ENCODE measurements around the gene KRT28. TPM values are rescaled to one million over a fixed set of nuclear protein-coding genes. Genes with fewer than 3 reads are reported as not detected.

The KRT28 gene, protein sequence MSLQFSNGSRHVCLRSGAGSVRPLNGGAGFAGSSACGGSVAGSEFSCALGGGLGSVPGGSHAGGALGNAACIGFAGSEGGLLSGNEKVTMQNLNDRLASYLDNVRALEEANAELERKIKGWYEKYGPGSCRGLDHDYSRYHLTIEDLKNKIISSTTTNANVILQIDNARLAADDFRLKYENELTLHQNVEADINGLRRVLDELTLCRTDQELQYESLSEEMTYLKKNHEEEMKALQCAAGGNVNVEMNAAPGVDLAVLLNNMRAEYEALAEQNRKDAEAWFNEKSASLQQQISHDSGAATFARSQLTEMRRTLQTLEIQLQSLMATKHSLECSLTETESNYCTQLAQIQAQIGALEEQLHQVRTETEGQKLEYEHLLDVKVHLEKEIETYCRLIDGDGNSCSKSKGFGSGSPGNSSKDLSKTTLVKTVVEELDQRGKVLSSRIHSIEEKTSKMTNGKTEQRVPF
- not detected in 2 replicates for total RNA-seq

DNA sequence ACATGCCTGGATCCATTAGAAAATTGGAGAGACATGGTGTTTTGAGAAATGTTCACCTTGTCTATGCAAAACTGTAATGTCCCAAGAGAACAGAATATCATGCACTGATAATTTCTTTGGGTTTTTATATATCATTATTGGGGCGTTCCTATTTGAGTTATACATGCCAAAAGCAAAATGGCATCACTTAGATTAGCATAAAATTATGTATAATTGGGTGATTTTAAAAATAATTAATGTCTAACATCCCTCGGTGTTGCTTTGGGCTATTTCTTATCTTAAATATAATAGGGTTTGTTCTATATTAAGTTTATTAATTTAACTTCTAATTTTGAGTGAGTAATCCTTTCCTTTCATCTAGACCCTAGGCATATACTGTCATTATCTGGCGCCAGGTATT, at the start of gene KRT28:
TSS of gene KRT28 (minus strand) at position 101 of the 400 bp plus-strand sequence. CDS start at position 35, 66 bp downstream.

DNA sequence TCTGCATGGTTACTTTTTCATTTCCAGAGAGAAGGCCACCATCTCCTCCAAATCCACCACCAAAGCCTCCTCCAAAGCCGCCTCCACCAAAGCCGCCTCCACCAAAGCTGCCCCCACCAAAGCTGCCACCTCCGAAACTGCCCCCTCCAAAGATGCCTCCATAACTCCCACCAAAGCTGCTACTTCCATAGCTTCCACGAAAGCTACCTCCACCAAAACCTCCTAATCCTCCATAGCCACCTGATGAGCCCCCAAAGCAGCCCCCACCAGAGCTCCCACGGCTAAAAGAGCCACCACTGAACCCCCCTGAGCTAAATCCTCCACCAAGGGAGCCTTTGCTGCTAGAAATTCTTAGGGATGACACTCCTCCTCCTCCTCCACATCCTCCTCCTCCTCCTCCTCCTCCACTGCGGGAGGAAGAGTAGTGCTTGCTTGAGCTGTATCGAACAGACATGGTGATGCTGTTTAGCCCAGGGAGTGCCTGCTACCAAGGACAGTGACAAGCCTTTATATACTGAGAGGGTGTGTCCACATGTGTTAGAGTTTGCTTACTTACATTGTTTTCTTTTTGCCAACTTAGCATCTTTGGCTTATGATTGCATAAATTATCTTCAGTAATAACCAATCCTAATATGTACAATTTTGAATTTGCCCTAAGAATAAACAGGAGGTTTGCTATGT, 22.5 kb upstream of the KRT28 start, which contains the start of gene KRT10:
TSS of gene KRT10 (minus strand) at position 483 of the 681 bp plus-strand sequence. CDS start at position 454, 29 bp downstream.

DNA sequence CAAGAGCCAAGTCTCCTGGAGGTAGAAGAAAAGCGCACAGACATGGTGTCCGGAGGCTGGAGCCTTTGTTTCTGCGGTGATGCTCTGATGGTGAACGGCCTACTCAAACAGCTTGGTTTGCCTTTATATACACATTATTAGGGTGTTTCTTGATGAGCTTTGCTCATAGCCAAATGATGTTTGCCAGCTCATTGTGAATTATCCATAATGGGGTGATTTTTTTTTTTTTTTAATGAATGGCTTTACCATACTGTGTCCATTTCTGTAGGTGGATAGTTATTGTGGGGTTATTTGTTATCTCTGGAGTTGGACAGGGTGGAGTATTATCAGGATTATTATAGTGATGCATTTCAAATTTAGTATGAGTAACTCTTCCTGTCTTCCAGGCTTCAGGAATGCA, 17.3 kb downstream of the KRT28 start, which contains the start of gene KRT27:
TSS of gene KRT27 (minus strand) at position 101 of the 400 bp plus-strand sequence. CDS start at position 44, 57 bp downstream.

DNA sequence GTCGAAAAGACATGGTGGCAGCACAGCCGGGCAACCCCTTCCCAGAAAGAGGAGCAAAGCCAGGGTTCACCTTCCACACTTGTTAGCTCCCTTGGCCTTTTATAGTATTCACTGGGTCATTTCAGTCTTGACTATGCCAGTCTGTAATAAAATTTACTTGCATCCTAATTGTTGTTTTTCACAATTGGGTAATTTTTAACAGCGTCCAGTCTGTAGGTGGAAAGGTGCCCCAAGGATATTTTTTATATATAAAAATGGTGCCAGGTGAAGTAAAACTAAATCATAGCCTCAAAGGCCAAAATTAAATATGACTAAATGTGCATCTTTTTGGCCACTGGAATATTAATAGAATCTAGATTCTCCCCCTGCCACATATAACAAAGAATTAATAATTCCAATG, 27.7 kb downstream of the KRT28 start, which contains the start of gene KRT26:
TSS of gene KRT26 (minus strand) at position 101 of the 400 bp plus-strand sequence. CDS start at position 13, 88 bp downstream.

DNA sequence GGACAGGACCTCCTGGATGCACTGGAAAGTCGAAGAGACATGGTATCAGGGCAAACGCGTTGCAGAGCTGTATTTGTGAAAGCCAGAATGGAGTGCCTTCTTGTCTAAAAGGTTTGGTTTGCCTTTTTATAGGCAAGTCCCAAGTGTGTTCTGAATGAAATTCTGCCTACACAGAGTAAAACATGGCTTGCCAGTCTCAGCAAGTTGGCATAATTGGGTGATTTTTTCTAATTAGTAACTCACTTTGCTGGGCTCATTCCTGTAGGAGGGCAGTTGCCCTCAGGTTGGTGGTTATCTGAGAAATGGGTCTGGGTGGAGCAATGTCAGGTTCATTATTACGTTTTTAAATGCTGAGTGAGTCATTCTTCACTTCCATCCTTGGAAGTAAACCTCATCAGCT, 44.5 kb downstream of the KRT28 start, which contains the start of gene KRT25:
TSS of gene KRT25 (minus strand) at position 101 of the 400 bp plus-strand sequence. CDS start at position 41, 60 bp downstream.

Other genes with a start within 250 kb of the KRT28 start
- not detected in 2 replicates for gene CCR7, start 234.5 kb downstream of the KRT28 start, total RNA-seq
- gene SMARCE1, start 152.1 kb downstream of the KRT28 start, total RNA-seq: 70.2 TPM in 2 replicates
- gene KRT222, start 134.8 kb downstream of the KRT28 start, total RNA-seq: 0.20 and 0.37 TPM in 2 replicates
- not detected in 2 replicates for gene KRT24, start 96.2 kb downstream of the KRT28 start, total RNA-seq
- not detected in 2 replicates for gene KRT25, start 44.6 kb downstream of the KRT28 start, total RNA-seq
- gene KRT26, start 27.8 kb downstream of the KRT28 start, total RNA-seq: not detected in 2 replicates
- gene KRT27, start 17.4 kb downstream of the KRT28 start, total RNA-seq: not detected in 2 replicates
- gene KRT10, start 22.7 kb upstream of the KRT28 start, total RNA-seq: 0.37 and 2.2 TPM in 2 replicates
- gene KRT12, start 67.3 kb upstream of the KRT28 start, total RNA-seq: not detected in 2 replicates
- not detected in 2 replicates for gene KRT20, start 85.3 kb upstream of the KRT28 start, total RNA-seq
- gene KRT23, start 137.7 kb upstream of the KRT28 start, total RNA-seq: not detected in 2 replicates
- gene KRT39, start 167.0 kb upstream of the KRT28 start, total RNA-seq: not detected in 2 replicates
- not detected in 2 replicates for gene KRT40, start 184.4 kb upstream of the KRT28 start, total RNA-seq
- not detected in 2 replicates for gene KRTAP3-3, start 194.2 kb upstream of the KRT28 start, total RNA-seq
- gene KRTAP3-2, start 199.9 kb upstream of the KRT28 start, total RNA-seq: not detected in 2 replicates
- gene KRTAP3-1, start 209.2 kb upstream of the KRT28 start, total RNA-seq: not detected in 2 replicates
- gene KRTAP1-5, start 227.2 kb upstream of the KRT28 start, total RNA-seq: 1.1 and 1.6 TPM in 2 replicates
- gene KRTAP1-4, start 230.2 kb upstream of the KRT28 start, total RNA-seq: not detected in 2 replicates
- gene KRTAP1-3, start 234.9 kb upstream of the KRT28 start, total RNA-seq: not detected in 2 replicates
- not detected in 2 replicates for gene KRTAP1-1, start 241.5 kb upstream of the KRT28 start, total RNA-seq
- gene KRTAP2-1, start 247.4 kb upstream of the KRT28 start, total RNA-seq: not detected in 2 replicates